Fibroblast of lung (primary cell): Measurements from ENCODE around the gene KCNAB2. TPM values are rescaled to one million over a fixed set of nuclear protein-coding genes. Genes with fewer than 3 reads are reported as not detected.

Experiments
- DNase-seq, 2 donors: peaks; one replicate each; pipeline versions ENCODE4 v3.0.0 to v3.0.0-alpha.2; 2010; ENCODE audit warnings: low read depth in 2 of 2
- H2AFZ ChIP-seq: 2 replicates; pipeline ENCODE4 v1.5.1; 2012; ENCODE audit warnings: low read length, control low read depth, inconsistent platforms
- H3K27ac ChIP-seq: 2 replicates; pipeline ENCODE4 v1.5.1; 2011; ENCODE audit warnings: low read length, control low read depth; ENCODE audit not compliant: insufficient read depth
- H3K27me3 ChIP-seq: 2 replicates; pipeline ENCODE4 v1.5.1; 2011; ENCODE audit warnings: mild to moderate bottlenecking, low read length; ENCODE audit not compliant: control insufficient read depth, insufficient read depth
- H3K36me3 ChIP-seq: 2 replicates; pipeline ENCODE4 v1.5.1; 2011; ENCODE audit warnings: low read length; ENCODE audit not compliant: control insufficient read depth, insufficient read depth
- H3K4me1 ChIP-seq: 2 replicates; pipeline ENCODE4 v1.5.1; 2011; ENCODE audit warnings: low read length; ENCODE audit not compliant: control insufficient read depth, insufficient read depth; ENCODE audit errors: extremely low read depth
- H3K4me2 ChIP-seq: 2 replicates; pipeline ENCODE4 v1.5.1; 2011; ENCODE audit warnings: low read length, control low read depth; ENCODE audit not compliant: insufficient read depth; ENCODE audit errors: extremely low read depth
- H3K4me3 ChIP-seq, 4 experiments: fragments of 200-600 bp in 1 of 4; sonication (generic) in 1 of 4; replicated peaks in 1 of 4; 2 replicates each; pipeline ENCODE4 v1.5.1; 2011 to 2016; ENCODE audit warnings: low read length in 4 of 4, low read depth in 3 of 4, mild to moderate bottlenecking in 3 of 4, control low read depth in 2 of 4, inconsistent platforms in 1 of 4, mixed read lengths in 1 of 4; ENCODE audit not compliant: insufficient read depth in 1 of 4; ENCODE audit errors: control extremely low read depth in 1 of 4
- H3K79me2 ChIP-seq: 2 replicates; pipeline ENCODE4 v1.5.1; 2012; ENCODE audit warnings: mild to moderate bottlenecking, low read length, inconsistent platforms; ENCODE audit not compliant: control insufficient read depth, insufficient read depth
- H3K9ac ChIP-seq: 2 replicates; pipeline ENCODE4 v1.5.1; 2011; ENCODE audit warnings: mild to moderate bottlenecking, low read length, control low read depth; ENCODE audit not compliant: insufficient read depth
- H3K9me3 ChIP-seq: 2 replicates; pipeline ENCODE4 v1.5.1; 2012; ENCODE audit warnings: low read depth, low read length; ENCODE audit not compliant: control insufficient read depth, insufficient read depth
- H4K20me1 ChIP-seq: 2 replicates; pipeline ENCODE4 v1.5.1; 2011; ENCODE audit warnings: low read length; ENCODE audit not compliant: control insufficient read depth, insufficient read depth; ENCODE audit errors: extremely low read depth
- CTCF ChIP-seq, 2 donors: IDR thresholded peaks in 1 of 2; conservative IDR thresholded peaks in 1 of 2; 1 replicate in 1 of 2; 2 replicates in 1 of 2; pipeline ENCODE4 v1.5.1; 2011 to 2012; ENCODE audit warnings: low read length in 2 of 2, control low read depth in 1 of 2, inconsistent platforms in 1 of 2, low read depth in 1 of 2, mild to moderate bottlenecking in 1 of 2
- EZH2 ChIP-seq: IDR thresholded peaks from 2 replicates; pipeline ENCODE4 v1.5.1; 2012; ENCODE audit warnings: low read length, control low read depth, mild to moderate bottlenecking; ENCODE audit errors: missing control alignments
- polyA plus RNA-seq, 2 donors: library from polyadenylated mRNA; depleted of rRNA in 1 of 2; stranded (reverse) in 1 of 2; unstranded in 1 of 2; fragments of >200 nt; gene quantifications; 2 replicates each; pipeline ENCODE4 v1.2.1, GENCODE V29; 2011 to 2012; ENCODE audit warnings: missing spikeins in 1 of 2
- total RNA-seq: library from RNA; depleted of rRNA; stranded (reverse); fragments of >200 nt; gene quantifications from 2 replicates; pipeline ENCODE4 v1.2.1, GENCODE V29; 2014

Gene KCNAB2
- total and polyA plus RNA-seq, 2 donors (not counting 1 experiment from before 2014, with no cell fraction given): 2.2 to 2.5 TPM

GRCh38 chr1:6081901-6082300 lies 36.2 kb downstream of the KCNAB2 start:
- Histone ChIP-seq H3K4me3 (no peak overlapping the region), H3K27ac (no peak overlapping the region), H2AFZ (no peak overlapping the region), H3K79me2 (no peaks in the 10 kb centered on the region), H3K4me1 (no peaks in the 10 kb centered on the region), H3K27me3 (no peaks in the 10 kb centered on the region), H3K9ac (no peak overlapping the region), H3K9me3 (no peaks in the 10 kb centered on the region), H4K20me1 (no peaks in the 10 kb centered on the region), H3K36me3 (no peaks in the 10 kb centered on the region), H3K4me2 (no peak overlapping the region)
- TF ChIP-seq EZH2 (no peak), CTCF (conservative IDR thresholded peaks at IDR 0.05 in 1 of 2, IDR thresholded peaks at IDR 0.05 in 1 of 2; ENCODE audit: low read depth in 1 of 2, low read length in 2 of 2) (no peak)
- no peak for DNase-seq

GRCh38 chr1:6082430-6082971 lies 36.8 kb downstream of the KCNAB2 start:
- Histone ChIP-seq H3K27ac (no peak overlapping the region), H3K9me3 (no peaks in the 10 kb centered on the region), H3K4me1 (no peaks in the 10 kb centered on the region), H3K79me2 (no peaks in the 10 kb centered on the region), H3K27me3 (no peaks in the 10 kb centered on the region), H2AFZ (no peak overlapping the region), H3K4me3 (no peak overlapping the region), H3K4me2 (no peak overlapping the region), H4K20me1 (no peaks in the 10 kb centered on the region), H3K36me3 (no peaks in the 10 kb centered on the region), H3K9ac (no peak overlapping the region)
- DNase-seq: peak in 1 of 2 donors; percentile 5
- peak; percentile 36 to 51 for TF ChIP-seq CTCF (conservative IDR thresholded peaks at IDR 0.05 in 1 of 2, IDR thresholded peaks at IDR 0.05 in 1 of 2; ENCODE audit: low read depth in 1 of 2, low read length in 2 of 2)
- TF ChIP-seq EZH2: no peak

GRCh38 chr1:6083385-6083784 lies 37.7 kb downstream of the KCNAB2 start:
- Histone ChIP-seq H3K4me2 (no peak overlapping the region), H3K27ac (no peak overlapping the region), H2AFZ (no peak overlapping the region)

More at GRCh38 chr1:6083385-6083784, 37.7 kb downstream of the KCNAB2 start:
- Histone ChIP-seq H4K20me1 (no peaks in the 10 kb centered on the region), H3K4me1 (no peaks in the 10 kb centered on the region), H3K9ac (no peak overlapping the region), H3K9me3 (no peaks in the 10 kb centered on the region), H3K79me2 (no peaks in the 10 kb centered on the region), H3K27me3 (no peaks in the 10 kb centered on the region), H3K4me3 (no peak overlapping the region), H3K36me3 (no peaks in the 10 kb centered on the region)
- no peak for DNase-seq
- no peak for TF ChIP-seq CTCF (conservative IDR thresholded peaks at IDR 0.05 in 1 of 2, IDR thresholded peaks at IDR 0.05 in 1 of 2; ENCODE audit: low read depth in 1 of 2, low read length in 2 of 2)
- no peak for TF ChIP-seq EZH2
